ENCODE measurements around the gene TPM1.

- TF ChIP-seq CTCF (IDR thresholded peaks at IDR 0.05), result no peak
- TF ChIP-seq POLR2A (IDR thresholded peaks at IDR 0.05), result no peak
These were observed 62.2 kb downstream of the TPM1 start for GRCh38 chr15:63104727-63105126.
